Retinal pigment epithelial cell (primary cell): ENCODE measurements around the gene NFATC3.

Experiments used
- DNase-seq: peaks from one replicate; pipeline ENCODE4 v3.0.0-alpha.2; 2010; ENCODE audit warnings: low read depth
- H3K4me3 ChIP-seq: 2 replicates; pipeline ENCODE4 v1.5.1; 2011; ENCODE audit warnings: mild to moderate bottlenecking, low read length, control low read depth, moderate library complexity
- CTCF ChIP-seq: conservative IDR thresholded peaks from 2 replicates; pipeline ENCODE4 v1.5.1; 2011; ENCODE audit warnings: low read depth, low read length, control low read depth, inconsistent platforms

Gene NFATC3

GRCh38 chr16:68049449-68049848 lies 35.7 kb upstream of the NFATC3 start:
- no peak overlapping the region for H3K4me3 ChIP-seq
- TF ChIP-seq CTCF: no peak
- no peak for DNase-seq

GRCh38 chr16:68055395-68055794 lies 29.8 kb upstream of the NFATC3 start:
- no peak for DNase-seq
- H3K4me3 ChIP-seq: no peak overlapping the region
- no peak for TF ChIP-seq CTCF

GRCh38 chr16:68059804-68060203 lies 25.4 kb upstream of the NFATC3 start:
- H3K4me3 ChIP-seq: no peak overlapping the region
- no peak for DNase-seq
- TF ChIP-seq CTCF: no peak

- no peak overlapping the region for H3K4me3 ChIP-seq
- DNase-seq: no peak
- TF ChIP-seq CTCF: no peak
Observed at GRCh38 chr16:68061396-68061795, 23.8 kb upstream of the NFATC3 start.

- no peak for DNase-seq
- H3K4me3 ChIP-seq: no peak overlapping the region
- TF ChIP-seq CTCF: no peak
Observed at GRCh38 chr16:68062910-68063393, 22.2 kb upstream of the NFATC3 start.

GRCh38 chr16:68064791-68065365 lies 20.3 kb upstream of the NFATC3 start:
- no peak for DNase-seq

More at GRCh38 chr16:68064791-68065365, 20.3 kb upstream of the NFATC3 start:
- no peak overlapping the region for H3K4me3 ChIP-seq
- TF ChIP-seq CTCF: peak; percentile 91
